GM13976 (cell line): Measurements from ENCODE around the gene CLK3.
"Not testable (repeated sequence)": the region's sequence is repeated elsewhere in the genome, so short reads cannot be mapped to it uniquely, and the experiment has no call there.

Source experiments
- DNase-seq: peaks from one replicate; pipeline ENCODE4 v3.0.0; 2012; ENCODE audit warnings: low spot score
- CTCF ChIP-seq: IDR thresholded peaks from 2 replicates; pipeline ENCODE4 v1.5.1; 2012; ENCODE audit warnings: borderline replicate concordance, mild to moderate bottlenecking; ENCODE audit not compliant: insufficient read depth; ENCODE audit errors: extremely low read depth, missing control alignments, control extremely low read depth
- in situ Hi-C: fragments of 300-500 bp; cut with MboI; formaldehyde crosslinking; loops from one replicate; pipeline ENCODE4 v1.12.0; 2022; ENCODE audit warnings: low sequenced_read_pairs, mixed read lengths, inconsistent platforms; ENCODE audit not compliant: unreplicated experiment

The CLK3 gene

GRCh38 chr15:74628949-74629348, 13.3 kb downstream of the CLK3 start:
- DNase-seq: no peak
- in situ Hi-C loops: loop anchor here (25.0 kb wide), 1 partner anchor 308 kb away; the partner anchor contains the start of gene COX5A
- no peak for TF ChIP-seq CTCF

GRCh38 chr15:74629696-74630095, 14.1 kb downstream of the CLK3 start:
- DNase-seq: not testable (repeated sequence)
- in situ Hi-C loops: loop anchor here (25.0 kb wide), 1 partner anchor 308 kb away; the partner anchor contains the start of gene COX5A

GRCh38 chr15:74630284-74631086, 14.8 kb downstream of the CLK3 start:
- in situ Hi-C loops: loop anchor here (25.0 kb wide), 1 partner anchor 307 kb away; the partner anchor contains the start of gene COX5A
- no peak for DNase-seq
- TF ChIP-seq CTCF: no peak

- in situ Hi-C loops: loop anchor here (25.0 kb wide), 1 partner anchor 306 kb away; the partner anchor contains the start of gene COX5A
- no peak for TF ChIP-seq CTCF
- no peak for DNase-seq
Observed at GRCh38 chr15:74631087-74631385, 15.4 kb downstream of the CLK3 start.

- TF ChIP-seq CTCF: no peak
- in situ Hi-C loops: loop anchor here (25.0 kb wide), 1 partner anchor 306 kb away; the partner anchor contains the start of gene COX5A
- no peak for DNase-seq
Observed at GRCh38 chr15:74631408-74631807, 15.8 kb downstream of the CLK3 start.

GRCh38 chr15:74631935-74632560, 16.4 kb downstream of the CLK3 start:
- in situ Hi-C loops: loop anchor here (25.0 kb wide), 1 partner anchor 305 kb away; the partner anchor contains the start of gene COX5A
- peak; percentile 81 for TF ChIP-seq CTCF
- peak; percentile 86 for DNase-seq

GRCh38 chr15:74632601-74633000, 17.0 kb downstream of the CLK3 start:
- no peak for DNase-seq
- in situ Hi-C loops: loop anchor here (25.0 kb wide), 1 partner anchor 305 kb away; the partner anchor contains the start of gene COX5A
- no peak for TF ChIP-seq CTCF
